GM18868 (cell line): ENCODE data around the gene STX1A.

Source experiments
- ATAC-seq: cut with Tn5 transposase; IDR thresholded peaks from one replicate; pipeline ENCODE4 v1.9.1; 2021; ENCODE audit warnings: mild to moderate bottlenecking, moderate library complexity; ENCODE audit not compliant: unreplicated experiment

The STX1A gene

DNA sequence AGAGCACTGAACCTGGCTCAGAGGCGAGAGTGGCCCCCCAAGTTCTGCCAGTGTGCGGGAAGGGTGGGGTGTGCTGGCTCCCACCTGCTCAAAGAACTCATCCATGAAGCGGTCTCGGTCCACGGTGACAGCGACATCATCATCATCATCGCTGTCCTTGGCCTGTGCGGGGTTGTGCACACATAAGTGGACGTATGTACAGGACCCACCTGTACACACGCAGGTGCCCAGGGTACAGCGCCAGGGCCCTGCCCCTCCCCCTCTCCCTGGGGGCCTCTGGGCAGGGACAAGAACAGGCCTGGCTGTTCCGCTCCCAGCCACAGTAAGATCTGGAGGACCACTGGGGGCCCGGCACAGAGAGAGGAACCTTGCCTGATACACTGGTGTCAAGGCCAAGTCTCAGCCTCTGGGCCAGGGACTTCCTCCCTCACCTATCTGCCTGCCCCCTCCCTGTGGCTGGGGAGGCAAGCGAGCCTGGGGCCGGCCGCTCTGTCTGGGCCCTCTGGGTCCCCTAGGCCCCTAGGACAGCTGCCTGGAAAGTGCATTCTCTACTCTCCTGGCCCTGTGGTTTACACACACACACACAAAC is 10.4 kb downstream of the STX1A start:
- no peak for ATAC-seq

DNA sequence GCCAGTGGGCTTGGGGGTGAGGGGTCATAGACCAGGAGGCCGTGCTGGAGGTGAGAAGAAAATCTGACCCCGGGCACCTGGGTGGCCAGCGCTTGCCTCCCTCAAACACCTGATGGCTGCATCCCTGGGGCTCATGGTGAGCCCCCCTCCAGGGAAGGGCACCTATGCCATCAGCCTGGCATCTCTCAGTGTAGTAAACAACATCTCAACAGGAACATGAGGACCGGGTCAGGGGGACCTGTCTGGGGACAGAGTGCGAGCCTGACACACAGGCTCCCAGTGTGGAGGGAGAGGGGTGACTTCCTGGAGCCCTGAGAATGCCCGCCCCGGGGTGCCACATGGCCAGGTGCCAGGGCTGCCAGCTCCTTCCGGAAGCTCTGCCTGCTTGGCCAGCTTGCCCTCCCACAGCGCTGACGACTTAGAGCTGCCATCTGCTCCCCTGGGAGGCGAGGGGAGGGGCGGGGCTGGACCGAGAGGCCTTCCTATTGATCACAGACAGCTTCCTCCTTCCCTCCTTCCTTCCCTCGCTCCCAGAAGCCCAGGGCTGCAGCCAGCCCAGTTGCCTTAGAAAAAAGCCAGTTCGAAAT is 12.3 kb downstream of the STX1A start:
- ATAC-seq = no peak

DNA sequence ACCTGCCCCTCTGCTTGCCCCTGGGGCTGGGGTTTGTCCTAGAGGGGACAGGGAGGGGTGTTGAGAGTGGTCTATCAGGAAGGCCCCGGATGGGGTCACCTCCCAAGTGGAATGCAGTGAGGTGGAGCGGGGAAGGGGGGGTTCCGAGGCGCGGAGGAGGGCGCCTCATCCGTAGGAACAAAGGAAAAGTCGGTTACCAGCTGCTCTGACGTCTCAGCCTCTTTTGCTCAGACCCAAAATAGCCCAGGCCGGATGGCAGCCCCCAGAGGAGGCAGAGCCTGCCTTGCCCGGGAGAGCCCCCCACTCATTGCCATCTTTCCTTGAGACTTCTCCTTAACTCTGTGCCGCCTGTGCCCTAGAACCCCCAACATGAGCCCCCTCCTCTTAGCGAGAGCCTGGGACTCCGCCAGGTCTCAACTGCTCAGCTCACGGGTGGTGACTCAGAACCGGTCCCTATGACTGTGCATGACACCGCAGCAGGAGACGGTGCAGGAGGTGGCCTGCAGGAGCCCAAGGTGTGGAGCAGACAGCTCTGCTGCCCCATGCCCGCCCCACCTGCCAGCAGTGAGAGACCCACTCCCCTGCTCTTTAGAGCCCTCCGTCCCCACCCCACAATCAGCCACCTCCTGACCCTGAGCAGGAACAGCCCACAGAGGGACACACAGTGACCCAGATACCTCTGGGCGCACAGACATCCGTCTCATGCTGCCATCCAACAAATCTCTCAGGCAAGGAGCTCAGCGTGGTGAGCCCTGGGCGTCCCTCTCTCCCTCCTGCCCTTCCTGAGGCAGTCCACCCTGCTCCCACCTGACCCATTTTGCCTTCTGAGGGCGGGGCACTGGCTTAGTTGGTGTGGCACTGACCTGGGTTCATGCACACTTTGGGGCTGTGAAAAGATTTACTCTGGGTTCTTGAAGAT is 13.1 kb downstream of the STX1A start:
- no peak for ATAC-seq

DNA sequence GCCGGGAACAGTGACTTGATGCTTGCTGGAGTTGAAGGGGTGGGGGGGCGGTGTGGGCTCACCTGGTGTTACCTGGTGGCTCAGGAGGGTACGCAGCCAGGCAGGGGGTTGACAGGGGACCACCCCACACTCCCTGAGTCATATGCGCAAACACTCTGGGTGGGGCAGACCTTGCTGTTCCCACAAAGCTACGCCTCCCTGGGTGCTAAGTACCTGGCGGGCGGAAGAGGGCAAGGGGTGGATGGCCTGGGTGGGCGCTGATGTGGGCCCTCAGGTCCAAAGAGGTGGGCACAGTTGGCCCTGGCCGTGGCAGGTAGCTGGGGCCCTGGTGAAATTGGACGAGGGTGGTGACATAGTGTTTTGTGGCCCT is 13.9 kb downstream of the STX1A start:
- ATAC-seq = no peak

DNA sequence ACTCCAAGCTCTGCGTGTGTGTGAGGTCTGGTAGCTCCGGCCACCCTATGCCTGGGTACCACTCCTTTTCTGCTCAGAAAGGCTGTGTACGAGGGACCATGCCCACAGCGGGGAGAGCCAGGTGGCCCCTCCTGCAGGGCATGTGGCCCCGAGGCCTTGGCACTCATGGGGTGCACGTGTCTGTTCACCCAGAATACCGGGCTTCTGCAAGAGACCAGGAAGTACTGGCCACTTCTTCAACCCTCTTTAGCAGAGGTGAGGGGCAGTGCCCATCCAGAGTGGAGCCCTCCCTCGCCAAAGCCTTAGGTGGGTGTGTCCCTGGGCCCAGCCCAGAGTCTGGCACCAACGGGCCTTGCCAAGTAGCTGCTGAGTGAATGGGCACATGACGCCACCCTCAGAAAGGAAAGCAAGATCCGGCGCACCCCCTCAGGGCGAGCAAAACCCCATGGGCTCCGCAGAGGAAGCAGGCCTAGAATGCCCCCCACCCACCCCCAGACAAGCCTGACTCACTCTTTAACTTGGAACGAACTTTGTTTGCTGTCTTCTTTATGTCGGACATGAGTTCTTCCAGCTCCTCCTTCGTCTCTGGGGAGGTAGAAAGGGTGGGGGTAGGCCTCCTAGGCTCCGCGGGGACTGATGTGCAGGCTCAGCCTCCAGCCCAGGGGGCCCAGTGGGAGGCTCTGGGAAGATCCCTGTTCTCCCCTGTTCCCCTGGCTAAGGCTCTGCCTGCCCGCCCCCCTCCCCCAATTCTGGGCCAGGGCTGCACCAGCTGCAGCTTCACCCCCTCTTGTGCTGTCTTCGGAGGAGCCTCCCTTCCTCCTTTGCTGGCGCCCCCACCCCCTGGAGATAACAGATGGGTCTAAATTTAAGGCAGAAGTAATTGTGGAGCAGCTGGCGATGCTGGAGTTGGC is 14.6 kb downstream of the STX1A start:
- no peak for ATAC-seq

DNA sequence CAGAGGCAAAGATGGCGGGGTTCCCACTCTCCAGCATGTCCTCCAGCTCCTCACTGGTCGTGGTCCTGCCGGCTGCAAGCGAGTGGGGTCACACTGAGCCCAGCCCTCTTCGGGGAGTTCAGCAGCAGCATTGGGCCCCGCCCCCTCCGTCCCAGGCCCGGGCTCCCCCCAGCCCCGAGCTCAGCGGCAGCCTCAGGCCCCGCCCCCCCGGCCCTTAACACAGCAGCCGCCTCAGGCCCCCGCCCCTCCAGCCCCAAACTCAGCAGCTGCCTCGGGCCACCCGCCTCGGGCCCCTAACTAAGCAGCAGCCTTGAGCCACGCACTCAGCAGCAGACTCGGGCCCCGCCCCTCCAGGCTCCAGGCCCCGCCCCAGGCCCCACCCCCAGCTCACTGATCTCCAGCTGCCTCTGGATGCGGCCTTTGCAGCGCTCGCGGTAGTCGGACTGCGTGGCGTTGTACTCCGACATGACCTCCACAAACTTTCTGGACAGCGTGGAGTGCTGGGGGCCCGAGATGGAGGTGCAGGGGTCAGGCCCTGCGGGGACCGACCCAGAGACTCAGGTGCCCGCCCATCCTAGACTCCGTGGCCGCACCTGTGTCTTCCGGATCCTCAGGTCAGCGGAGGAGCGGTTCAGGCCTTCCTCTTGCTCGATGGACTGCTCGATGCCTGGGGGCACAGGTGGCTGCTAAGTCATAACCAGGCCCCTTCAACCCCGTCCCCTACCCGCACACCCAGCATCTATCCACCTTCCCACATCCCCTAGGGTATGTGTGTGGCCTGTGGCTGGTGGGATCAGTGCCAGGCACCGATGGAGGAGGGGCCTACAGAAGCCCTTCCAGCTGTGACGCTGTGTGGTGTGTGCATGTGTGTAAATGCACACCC is 15.5 kb downstream of the STX1A start:
- no peak for ATAC-seq

DNA sequence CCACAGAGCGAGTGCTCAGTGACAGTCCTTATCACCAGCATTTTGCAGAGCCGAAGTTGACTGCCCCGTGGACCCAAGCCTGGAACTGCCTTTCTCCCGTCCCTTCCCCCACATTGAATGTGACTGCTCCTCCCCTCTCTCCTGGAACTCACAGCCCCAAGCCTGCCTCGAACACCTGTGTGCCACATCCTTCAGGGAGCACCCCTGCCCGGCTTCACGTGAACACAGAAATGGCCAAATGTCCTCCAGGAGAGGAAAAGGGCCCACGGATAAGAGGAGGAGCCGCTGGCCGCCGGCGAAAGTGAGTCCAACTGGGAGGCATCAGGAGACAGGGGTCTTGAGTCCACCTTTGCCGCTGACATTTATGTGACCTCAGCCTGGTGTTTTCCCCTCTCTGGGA is 16.2 kb downstream of the STX1A start:
- ATAC-seq = no peak

DNA sequence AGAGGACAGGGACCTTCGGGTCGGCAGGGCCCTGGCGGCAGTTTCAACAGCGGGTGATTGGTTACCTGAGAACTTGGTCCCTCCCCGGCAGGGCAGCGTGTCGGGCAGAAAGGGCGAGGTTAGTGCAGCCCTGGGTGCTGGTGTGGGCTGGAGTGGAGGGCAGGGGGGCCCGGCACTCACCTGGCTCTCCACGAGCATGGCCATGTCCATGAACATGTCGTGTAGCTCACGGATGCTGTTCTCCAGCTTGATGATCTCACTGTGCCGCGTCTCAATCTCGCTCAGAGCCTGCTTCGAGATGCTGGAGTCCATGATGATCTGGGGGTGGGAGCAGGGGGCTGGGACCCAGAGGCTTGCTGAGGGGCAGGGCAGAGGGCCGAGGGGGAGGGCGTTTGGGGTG is 16.8 kb downstream of the STX1A start:
- ATAC-seq = no peak

DNA sequence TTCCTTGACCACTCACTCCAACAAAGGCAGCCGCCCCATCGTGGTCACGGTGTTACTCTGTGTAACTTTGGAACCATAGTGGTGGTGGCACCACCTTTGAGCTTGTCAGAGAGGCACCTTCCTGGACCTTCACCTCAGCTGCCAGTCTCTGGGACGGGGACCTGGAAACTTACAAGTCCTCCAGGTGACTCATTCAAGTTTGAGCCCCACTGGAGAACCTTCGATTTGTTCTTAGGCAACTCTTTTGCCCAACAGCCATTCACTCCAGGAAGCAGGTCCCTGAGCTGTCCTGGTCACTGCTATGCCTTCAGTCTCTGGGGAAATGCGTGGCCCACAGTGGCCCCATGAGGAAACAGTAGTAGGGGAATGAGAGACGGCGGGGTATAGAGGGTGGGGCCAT is 17.2 kb downstream of the STX1A start:
- no peak for ATAC-seq

DNA sequence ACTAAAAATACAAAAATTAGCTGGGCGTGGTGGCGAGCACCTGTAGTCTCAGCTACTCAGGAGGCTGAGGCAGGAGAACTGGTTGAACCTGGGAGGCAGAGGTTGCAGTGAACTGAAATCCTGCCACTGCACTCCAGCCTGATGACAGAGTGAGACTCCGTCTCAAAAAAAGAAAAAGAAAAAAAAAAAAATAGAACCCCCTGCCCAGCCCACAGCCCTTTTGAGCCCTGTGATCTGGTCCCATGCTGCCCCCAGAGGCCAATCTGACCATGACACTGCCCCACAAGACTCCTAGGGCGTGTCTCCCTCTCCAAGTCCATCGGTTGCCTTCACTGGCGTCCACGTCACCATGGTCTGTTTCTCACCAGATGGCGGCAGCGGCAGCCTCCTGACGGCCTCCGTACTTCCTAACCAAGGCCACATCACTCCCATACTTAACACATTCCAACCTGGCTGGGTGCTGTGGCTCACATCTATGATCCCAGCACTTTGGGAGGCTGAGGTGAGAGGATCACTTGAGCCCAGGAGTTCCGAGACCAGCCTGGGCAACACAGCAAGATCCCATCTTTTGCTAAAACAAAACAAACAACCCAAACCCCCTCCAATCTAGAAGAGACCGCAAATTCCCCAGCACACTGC is 18.0 kb downstream of the STX1A start:
- no peak for ATAC-seq

DNA sequence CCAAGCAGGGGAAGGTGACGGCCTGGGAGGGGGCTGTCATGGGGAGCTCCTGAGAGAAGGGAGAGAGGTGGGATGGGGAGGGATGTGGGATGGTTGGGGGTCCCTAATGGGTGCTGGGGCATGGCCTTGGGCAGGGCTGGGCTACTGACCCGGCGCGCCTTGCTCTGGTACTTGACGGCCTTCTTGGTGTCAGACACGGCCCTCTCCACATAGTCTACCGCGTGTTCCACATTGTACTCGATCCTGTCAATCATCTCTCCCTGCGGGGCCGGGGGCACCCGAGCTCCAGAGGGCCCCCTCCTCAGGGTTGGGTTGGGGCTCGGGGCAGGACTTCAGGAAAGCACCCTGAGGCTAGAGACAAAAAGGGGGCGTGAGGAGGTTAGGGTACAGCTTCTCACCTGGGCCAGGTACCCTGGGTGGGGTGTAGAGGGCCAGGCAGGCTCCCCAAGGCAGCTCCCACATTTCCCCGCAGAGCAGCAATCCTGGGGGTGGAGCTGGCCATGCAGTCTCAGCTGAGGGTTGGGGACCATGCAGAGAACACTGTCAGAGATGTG is 18.8 kb downstream of the STX1A start:
- no peak for ATAC-seq

DNA sequence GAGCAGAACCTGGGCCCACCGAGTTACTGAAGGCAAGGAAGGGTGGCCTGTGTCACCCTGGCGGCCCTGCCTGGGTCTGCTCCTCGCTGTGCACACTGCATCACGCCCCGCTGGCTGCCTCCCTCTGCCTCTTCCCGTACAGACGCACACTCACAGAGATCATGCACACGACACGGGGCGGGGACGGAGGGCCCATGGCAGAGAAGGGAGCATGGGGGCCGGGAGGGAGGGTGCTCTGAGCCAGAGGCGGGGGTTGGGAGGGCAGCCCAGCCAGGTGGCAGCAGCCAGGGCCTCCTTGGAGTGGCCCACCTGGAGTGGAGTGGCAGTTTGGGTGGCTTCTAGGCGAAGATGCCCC is 19.4 kb downstream of the STX1A start:
- ATAC-seq = no peak

DNA sequence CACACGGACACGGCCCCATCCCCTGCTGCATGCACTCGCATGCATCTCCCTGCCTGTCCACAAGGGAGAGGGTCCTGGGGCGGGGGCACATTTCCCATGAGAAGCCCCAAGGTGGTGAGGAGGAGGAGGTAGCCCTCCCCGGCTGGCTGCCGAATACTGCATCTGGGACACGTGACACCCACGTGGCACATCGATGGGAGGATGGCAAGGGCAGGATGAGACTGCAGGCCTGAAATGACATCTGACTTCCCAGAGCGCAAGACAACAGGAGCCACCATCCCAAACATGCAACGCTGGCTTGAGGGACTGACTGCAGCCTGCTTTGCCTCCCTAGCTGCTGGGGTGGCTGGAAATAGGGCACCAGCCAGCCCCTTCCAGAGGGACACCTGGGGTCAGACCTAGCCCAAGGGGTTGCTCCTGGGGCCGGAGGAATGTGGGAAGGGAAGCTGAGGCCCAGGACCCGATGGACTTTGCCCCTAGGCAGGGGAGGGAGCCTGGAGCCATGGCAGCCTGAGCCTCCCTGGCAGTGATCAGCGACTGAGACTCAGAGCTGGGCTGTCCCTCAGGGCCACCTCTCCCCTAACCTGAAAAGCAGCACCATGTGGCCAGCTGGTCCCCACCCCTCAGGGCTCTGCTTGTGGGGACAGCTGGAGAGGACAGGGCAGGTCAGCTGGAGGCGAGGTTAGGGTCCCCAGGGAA is 19.9 kb downstream of the STX1A start:
- no peak for ATAC-seq

DNA sequence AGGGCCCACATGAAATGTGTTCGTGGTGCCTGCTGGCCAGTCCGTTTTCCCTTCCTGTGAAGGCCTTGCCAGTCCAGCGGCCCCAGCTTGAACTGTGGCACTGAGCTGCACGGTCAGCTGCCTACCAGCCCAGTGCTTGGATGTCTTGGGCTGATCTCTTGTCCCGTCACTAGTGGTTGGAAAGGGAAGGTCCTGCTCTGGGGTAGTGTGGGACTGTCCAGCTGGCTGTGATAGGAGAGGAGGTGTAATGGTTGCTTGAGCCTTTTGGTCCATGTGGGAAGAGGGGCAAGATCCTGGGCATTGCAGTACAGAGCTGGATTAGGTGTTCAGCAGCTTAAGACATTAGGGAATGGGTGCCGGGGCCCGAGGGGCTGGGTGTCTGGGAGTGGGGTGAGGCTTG is 21.1 kb downstream of the STX1A start:
- no peak for ATAC-seq

DNA sequence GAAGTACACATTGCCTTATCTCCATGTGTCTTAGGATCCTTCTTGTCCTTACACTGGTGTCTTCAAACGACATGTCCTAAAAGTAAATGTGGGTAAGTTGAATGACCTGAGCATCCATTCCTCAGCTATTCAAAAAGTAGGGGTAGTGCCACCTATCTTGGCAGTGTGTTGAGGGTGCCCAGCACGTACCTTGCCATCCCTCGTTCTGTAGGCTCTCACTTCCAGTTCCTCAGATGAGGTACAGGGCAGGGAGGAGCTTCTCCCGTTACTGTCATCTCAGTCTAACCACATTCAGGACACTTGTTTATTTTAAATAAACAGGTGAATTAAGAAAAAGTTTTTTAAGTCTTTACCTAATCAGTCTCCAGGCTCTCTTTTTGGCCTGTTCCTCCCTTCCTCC is 23.1 kb downstream of the STX1A start:
- no peak for ATAC-seq

DNA sequence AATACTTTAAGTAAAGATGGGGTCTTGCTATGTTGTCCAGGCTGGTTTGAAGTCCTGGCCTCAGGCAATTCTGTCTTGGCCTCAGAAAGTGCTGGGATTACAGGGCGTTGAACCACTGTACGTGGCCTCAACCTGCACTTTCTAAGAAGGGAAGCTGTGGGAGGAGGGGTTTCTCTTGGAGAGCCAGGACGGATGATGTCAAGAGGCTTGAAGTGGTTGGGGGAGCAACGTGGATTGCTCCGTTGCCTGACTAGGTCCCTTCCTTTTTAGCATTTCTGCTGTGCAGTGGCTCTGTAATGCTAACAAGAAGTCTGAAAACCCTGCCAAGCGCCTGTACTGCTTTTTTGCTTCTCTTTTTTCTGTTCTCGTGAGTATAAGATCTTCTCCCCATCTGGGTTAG is 28.8 kb downstream of the STX1A start:
- no peak for ATAC-seq

DNA sequence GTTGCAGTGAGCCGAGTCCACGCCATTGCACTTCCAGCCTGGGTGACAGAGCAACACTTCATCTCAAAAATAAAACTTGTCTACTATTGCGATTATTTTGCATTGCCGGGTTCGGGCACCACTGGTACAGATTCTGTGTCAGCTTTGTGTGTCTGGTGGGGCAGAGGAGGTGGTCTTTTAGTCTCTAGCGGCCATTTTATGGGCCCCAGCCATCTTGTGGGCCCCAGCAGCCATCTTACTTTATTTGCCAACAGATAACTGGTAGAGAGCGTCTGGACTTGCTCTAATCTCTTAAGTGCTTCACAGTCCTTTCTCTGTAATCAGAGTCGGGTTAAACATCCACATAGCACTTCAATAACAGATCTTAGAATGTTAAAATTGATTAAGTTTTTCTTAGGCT is 31.2 kb downstream of the STX1A start:
- no peak for ATAC-seq

DNA sequence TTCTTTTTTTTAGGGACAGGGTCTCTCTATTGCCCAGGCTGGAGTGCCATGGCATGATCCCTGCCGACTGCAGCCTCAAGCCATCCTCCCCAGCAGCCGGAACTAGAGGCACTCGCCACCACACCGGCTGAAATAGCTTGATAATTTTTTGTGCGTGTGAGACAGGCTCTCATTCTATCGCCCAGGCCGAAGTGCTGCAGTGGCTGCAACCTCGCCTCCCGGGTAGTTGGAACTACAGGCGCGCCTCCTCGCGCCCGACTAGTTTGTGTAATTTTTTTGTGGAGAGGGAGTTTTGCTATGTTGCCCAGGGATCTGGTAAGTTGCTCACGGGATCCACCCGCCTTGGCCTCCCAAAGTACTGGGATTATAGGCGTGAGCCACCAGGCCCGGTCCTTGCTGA is 34.2 kb downstream of the STX1A start:
- ATAC-seq = no peak
